ENCODE measurements around the gene PLXNC1. TPM values are rescaled to one million over a fixed set of nuclear protein-coding genes. Genes with fewer than 3 reads are reported as not detected.
A peak's percentile ranks its signal among the peaks of the same experiment; 100 is the strongest.

Gene PLXNC1
- total RNA-seq (2014; rRNA removed; shearing (Covaris generic)) = 0.05 TPM in 1 of 2 replicates, not detected in the other

DNA sequence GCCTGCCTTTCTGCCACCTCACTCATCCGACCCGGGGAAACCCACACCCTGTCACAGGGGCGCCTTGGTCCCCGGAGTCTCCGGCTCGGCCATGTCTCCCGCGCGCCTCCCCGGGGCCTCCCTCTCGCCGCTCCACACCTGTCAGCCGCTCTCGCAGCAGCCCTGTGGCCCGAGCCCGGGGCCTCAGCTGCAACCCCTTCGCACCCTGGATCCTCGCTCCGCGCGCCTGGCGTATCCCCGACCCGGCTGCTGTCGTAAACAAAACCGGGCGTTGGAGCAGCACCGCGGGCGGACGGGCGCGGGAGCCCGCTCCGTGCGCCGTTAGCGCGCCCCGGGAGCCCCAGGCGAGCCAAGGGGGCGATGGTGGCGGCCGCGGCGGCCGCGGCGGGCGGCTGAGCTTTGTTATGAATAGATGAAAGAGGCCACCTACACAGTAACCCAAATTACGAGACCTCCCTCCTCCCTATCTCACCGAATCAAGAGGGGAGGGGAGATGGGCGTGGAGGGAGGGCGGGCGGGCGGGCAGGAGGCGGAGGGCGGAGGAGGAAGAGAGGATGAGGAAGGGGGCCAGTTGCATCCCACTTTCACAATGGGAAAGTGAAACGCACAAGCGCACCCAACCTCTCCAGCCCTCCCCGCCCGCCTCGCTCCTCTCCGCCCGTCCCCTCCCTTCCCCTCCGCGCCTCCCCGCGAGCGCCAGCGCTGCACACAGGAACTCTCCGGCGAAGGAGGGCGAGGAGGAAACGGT lies at the start of gene PLXNC1:
PLXNC1 (plus strand) TSS at position 587 of the 748 bp plus-strand sequence. CDS start 395 bp downstream, outside the sequence.
- no peak for DNase-seq (ENCODE audit: low spot score)

DNA sequence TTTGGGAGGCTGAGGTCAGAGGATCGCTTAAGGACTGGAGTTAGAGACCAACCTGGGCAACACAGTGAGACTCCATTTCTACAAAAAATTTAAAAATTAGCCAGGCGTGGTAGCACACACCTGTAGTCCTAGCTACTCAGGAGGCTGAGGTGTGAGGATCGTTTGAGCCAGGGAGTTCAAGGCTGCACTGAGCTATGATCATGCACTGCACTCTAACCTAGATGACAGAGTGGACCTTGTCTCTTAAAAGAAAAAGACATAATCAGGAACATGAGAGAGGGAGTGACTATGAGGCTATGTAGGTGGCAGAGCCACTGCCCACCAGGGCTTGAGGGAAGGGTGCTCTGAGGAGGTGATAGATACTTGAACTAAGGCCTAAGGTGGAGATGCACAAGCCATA lies 49.2 kb upstream of the PLXNC1 start:
- no peak for DNase-seq (ENCODE audit: low spot score)

DNA sequence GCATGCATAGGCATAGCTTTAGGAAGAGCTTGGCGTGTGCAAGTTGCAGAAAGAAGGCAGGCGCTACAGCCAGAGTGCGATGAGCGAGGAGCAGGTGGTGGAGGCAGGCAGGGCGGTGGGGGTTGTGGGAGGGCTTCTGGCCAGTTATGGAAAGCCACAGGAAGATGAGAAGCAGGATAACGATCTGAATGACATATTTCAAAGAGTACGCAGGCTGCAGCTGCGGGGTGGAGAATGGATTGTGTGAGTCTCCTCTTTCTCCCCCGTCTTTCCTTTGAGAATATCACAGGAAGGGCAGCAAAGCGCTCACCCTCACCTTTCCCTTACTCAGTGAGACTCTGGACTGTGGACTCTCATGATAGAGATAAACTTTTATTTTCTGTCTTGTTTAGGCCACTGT lies 48.7 kb upstream of the PLXNC1 start:
- peak; percentile 74 for DNase-seq (ENCODE audit: low spot score)

DNA sequence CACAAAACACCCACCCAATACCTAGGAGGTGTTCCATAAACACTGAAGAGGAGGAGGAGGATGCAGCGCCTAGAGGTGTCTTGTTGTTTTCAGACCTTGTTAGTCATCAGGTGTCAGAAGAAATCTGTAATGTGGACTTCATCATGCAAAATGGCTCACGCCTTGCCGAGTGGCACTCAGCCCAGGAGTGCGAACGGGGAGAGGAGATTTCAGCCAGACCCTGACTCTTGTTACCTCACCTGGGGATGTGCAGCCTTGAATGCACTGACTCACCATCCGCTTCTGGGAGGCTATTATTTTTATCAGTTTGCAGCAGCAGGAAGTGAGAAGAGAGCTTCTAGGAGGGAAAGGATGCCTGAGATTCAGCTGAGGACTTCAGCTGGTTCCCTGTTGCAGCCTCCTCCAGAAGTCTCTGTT lies 48.2 kb upstream of the PLXNC1 start:
- DNase-seq (ENCODE audit: low spot score) = peak; percentile 43

DNA sequence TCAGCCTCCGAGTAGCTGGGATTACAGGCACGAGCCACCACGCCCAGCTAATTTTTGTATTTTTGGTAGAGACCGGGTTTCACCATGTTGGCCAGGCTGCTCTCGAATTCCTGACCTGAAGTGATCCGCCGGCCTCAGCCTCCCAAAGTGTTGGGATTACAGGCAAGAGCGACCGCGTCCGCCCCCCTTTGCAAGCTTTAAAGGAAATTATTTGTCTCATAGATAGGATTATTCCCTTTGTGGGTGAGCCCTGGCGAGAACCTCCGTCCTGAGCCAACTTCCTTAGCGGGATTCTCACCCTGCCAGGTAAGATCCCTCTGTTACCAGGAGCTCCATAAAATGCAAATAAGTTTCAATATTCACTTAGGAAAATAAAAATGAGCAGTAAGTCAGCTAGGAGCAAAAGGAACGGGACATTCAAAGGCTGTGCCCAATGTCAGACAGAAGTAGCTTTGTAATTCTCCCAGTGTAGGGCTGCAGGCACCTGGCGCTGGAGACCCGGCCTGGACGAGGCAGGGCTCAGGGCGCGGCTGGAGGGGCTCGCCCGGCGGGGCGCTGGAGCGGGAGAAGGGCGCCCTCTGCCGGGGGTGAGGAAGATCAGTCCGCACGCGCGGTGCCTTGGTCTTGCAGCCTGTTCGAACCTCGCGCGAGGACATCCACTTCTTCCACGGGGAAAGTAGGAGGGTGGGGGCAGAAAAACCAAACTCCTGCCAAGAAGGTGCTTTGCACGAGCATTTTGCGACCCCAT lies 47.2 kb upstream of the PLXNC1 start:
- DNase-seq (ENCODE audit: low spot score) = peak; percentile 77

DNA sequence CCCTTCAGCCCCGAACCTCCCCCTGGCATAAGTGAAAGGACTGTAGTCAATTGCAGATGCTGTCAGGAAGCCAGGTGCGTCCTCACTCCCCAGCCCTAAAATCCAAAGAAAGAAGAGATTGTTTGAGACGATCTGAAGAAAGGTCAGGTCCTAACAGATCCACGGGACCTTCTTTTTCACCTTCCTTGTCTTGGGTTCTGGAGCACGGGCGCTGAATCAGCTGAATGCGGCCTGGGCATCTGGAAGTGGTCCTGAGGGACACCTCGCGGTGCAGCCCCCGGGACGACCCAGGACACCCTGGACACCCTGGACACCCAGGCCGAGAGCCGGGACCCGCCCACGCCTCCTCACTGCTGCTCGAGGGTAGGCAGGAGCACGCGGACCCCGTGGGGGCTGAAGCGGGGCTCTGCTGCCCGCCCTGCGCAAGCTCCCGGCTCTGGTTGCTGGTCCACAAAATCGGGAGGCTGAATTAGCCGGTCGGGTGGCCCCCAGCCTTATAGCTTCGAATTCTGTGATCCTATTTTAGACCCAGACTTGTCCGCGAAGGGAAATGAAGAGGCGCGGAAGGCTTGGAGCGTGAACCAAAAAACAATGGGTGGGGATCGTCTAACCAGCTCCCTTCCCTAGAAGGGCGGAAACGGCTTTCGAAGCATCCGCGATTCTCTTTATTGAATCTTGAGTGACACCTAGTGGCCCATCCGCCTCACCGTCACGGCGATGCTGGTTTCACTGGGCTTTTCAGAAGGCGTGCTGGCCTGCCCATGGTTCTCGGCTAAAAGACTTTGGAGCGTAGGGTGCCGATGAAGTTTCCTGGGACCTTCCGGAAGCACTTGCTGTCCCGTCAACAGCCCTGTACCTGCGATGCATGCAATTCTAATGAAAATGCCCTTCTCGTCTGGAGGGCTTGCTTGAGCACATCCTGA lies 46.4 kb upstream of the PLXNC1 start:
- peak; percentile 94 for DNase-seq (ENCODE audit: low spot score)

DNA sequence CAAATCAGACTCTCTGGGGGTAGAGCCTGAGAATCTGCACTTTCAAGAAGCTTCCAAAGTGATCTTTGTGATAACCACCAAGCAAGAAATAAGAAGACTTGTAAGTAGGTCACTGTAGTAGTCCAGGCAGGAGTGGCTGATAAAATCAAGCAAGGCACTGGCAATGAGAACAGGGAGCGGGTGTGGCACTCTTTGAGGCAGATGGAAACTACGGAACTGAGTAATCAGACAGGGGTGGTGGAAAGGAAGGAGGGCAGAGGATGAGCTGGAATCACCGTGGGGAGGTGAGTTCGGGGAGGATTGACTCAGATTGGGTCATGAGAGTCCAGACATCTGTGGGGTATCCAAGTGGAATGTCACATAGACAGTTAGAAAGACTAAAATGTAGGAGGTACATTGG lies 44.4 kb upstream of the PLXNC1 start:
- DNase-seq (ENCODE audit: low spot score) = no peak

DNA sequence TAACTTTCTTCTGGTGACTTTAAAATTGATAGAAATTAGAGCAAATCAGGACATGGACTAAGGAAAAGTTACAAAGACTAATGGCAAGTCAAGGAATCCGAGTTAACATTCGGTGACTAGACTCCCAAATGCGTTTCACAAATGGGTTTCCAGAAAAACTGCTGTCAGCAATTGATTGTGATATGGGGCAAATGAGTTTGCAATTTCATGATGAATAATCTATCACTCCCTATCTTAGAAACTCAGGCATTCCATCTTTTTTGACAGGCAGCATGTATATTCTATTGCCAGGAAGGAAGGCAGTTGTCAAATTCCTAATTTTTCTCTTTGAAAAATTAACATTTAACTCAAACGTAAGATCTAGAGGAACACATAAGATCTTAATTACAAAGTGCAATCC lies 40.5 kb upstream of the PLXNC1 start:
- no peak for DNase-seq (ENCODE audit: low spot score)

DNA sequence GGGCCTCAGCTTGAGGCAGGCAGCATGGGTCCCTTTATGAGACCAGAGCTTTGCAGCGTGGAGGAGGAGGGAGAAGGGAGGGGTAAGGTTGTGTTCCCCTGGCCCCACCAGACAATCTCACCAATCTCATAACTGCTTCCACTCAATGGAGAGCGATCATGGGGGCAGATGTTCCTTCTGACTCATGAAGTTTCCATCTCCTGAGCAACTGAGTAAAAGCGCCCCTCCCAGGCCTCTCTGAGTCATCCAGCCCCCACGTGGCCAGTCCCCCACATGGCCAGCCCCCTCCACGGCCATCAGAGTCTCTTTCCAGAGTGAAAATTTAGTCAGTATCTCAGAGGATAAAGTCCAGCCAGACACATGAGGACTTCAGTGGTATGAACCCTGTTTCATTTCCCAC lies 39.2 kb upstream of the PLXNC1 start:
- DNase-seq (ENCODE audit: low spot score) = no peak

DNA sequence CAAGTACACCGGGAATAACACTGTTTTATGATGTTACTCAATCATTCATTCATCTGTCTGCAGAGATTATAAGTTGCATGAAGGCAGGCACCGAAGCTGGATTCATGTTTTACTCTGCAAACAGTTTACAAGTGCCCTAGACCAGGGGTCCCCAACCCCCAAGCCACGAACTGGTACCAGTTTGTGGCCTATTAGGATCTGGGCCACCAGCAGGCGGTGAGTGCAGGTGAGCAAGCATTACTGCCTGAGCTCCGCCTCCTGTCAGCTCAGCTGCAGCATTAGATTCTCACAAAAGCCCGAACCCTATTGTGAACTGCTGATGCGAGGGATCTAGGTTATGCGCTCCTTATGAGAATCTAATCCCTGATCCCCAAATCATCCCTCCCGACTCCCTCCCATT lies 38.1 kb upstream of the PLXNC1 start:
- no peak for DNase-seq (ENCODE audit: low spot score)

DNA sequence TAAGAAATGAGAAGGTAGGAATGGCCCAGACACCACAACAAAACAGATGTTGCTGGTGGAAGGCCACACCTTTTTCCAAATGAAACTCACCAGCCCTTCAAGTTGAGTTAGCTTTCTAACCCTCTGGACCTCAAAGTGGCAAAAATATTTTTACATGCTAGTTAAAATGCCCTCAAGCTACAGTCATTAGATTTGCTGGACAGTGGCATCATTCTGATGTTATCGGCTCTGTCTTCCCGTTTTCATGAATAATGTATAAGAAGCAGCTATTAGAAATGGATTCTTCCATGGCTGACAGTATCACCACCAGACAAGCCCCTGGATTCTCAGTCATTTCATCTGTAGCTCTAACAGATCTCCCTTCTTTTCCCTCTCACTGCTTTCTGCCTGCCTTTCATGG lies 37.1 kb upstream of the PLXNC1 start:
- no peak for DNase-seq (ENCODE audit: low spot score)

DNA sequence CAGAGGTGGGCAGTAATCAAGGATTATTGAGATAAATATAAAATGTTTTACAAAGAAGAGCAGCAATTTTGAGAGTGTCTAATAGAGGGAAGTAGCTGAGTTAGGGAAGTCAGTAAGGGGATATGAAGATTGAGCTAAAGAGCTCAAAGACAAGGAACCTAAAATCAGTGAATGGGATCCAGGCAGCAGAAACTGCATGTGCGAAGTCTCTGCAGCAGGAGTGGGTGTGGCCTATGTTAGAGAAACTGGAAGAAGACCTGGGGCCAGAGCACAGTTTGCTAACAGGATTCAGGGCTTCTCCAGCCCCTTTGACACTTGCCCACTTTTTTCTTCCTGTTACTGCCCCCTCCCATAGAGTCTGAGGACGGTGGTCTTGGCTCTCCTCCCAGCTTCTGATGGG lies 36.3 kb upstream of the PLXNC1 start:
- DNase-seq (ENCODE audit: low spot score) = no peak

DNA sequence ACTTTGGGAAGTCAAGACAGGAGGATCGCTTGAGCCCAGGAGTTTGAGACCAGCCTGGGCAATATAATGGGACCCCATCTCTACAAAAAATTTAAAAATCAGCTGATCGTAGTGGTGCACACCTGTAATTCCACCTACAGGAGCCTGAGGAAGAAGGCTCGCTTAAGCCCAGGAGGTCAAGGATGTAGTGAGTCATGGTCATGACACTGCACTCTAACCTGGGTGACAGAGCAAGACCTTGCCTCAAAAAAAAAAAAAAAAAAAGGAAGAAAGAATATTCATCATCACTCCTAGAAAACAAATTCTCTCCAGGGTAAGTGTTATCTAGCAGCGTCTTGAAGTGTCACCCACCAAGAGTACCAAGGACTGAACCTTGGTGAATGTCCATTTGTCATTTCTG lies 34.2 kb upstream of the PLXNC1 start:
- no peak for DNase-seq (ENCODE audit: low spot score)

DNA sequence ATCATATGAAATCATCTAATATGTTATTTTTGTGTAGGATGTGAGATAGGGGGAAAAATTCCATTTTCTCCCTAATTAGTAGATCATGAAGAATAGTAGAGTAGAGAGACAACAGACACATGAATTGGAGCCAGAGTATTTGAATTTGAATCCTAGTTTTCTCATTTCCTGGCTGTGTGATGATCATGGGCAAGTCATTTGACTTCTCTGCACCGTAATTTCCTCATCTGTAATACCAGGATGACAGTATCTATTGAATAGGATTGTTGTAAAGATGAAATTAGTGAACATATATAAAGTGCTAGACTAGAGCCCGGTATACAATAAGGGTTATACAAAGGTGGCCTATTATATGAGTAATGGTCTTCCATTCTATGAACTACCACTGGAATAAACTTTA lies 32.2 kb upstream of the PLXNC1 start:
- DNase-seq (ENCODE audit: low spot score) = no peak

DNA sequence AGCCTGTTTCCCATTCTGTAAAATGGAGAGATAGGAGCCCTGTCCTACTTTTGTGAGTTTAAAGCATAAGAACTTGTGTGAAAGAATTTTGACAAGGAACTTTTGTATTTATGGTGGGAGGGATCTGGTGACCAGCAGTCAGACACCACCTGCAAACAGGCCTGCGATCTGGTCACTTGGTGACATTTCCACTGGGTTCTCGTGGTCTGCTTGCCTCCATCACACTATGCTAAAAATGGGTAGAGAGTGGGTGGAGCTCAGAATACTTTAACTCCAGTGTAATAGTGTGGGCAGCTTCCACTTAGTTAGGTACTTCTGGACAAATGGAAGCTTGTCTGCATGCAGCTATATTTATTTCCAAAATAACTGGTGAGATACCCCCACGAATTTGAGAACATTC lies 26.5 kb upstream of the PLXNC1 start:
- DNase-seq (ENCODE audit: low spot score) = no peak

DNA sequence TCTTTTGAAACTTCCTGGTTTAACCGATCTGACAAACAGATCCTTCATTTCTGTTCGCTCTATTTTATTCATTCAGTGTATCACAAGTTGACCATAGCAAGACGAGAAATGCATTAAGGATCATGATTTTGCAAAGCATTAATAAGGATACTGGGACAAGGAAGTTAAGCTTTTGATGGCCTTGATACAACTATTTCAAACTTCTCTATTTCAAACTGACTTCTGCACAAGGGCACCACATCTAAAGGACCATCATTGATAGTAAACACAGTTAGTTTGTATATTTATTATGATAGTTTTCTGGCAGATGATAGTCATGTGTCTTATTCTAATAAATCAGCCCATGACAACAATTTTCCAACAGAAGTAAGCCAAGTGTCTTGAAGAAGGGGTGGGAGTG lies 25.8 kb upstream of the PLXNC1 start:
- DNase-seq (ENCODE audit: low spot score) = no peak

DNA sequence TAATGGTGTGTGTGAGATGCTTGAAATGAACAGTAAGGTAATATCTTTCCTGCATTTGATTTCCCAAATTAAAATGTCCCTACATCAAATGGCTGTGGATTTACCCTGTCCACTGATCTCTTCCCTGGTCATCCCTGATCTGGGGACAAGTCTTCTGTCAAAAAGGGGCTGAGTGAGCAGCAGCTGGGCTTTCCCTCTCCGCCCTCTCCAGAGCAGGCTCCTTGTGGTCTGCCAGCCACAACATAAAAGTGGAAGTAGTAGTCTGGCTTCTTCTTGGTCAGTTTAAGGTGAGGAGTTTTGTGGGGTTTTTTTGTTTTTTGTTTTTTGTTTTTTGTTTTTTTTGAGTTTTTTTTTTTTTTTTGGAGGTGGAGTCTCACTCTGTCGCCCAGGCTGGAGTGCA lies 25.2 kb upstream of the PLXNC1 start:
- no peak for DNase-seq (ENCODE audit: low spot score)

DNA sequence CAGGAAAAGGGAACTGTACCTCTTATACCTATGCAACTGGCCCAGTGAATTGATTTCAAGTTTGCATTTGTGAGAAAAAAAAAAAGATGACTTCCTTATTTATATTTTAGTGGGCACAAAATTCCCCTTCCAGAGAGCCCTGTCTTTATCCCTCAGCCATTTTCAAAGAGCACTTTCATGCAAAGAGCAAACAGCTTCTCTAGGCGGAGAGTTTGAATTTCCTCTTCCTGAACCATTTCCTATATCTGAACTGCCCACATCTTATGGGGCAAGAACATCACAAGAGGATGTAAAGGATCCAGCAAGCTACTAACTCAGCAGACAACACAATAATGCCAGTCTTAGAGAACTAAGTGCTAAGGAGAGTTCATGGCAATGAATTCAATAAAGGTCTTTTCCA lies 22.3 kb upstream of the PLXNC1 start:
- DNase-seq (ENCODE audit: low spot score) = no peak

DNA sequence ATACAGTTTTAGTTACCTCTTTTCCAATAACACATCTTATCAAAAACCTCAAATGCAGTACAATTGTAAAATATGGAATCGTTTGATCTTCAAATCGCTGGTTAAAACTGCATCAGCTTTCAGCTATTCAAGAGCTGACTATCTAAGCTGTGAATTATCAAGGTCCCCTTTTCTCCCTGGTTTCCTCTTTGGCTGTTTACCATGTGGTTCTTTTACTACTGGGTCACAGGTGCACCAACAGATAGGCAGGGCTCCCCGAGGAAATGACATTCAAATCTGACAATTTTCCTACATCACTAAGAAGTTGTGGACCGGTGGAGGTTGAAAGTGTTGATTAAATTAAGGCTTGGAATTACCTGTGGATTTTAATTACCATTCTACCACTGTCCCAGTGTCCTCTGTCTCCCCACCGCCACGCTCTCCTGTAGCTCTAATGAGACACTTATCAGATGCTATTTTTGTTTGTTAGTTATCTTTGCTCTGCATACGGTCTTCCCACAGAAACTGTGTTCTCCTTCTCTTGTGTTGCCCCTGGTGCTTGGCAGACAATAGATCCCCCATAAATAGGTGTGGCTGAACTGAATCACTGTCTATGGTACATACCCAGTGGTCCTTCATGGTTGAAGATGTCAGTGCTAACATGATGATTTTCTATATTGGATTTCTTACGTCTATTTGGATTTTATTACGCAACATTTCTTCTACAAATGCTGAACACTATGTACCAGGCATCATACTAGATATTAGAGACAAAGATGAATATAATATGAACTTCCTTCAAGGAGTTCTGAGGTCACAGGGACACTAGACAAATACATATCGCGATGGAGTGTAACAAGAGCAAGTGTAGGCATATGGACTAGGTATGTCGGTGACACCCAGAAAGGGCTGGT lies 20.9 kb upstream of the PLXNC1 start:
- DNase-seq (ENCODE audit: low spot score) = no peak

DNA sequence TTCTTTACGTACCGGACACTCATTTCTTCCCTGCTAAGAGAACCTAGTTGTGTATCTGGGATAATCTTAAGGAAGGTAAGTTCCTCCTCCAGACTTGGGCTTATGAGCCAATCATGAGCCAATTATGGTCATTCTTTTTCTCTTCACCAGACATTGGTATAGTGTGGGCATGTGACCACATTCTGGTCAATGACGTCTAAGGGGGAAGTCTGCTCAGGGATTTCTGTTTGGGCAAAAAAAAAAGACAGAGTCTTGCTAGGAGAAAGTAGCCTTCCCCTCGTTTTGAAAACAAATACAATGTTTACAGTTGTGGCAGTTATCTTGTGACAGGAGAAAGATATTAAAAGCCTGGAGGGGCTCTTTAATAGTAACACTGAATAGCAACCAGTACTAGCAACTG lies 20.1 kb upstream of the PLXNC1 start:
- DNase-seq (ENCODE audit: low spot score) = no peak
